Omental fat pad (tissue), 4 donors: ENCODE data around the gene TRIM8. TPM values are rescaled to one million over a fixed set of nuclear protein-coding genes. Genes with fewer than 3 reads are reported as not detected.

Experiments
- ATAC-seq: fragments of 150-250 bp; one replicate; pipeline ENCODE4 v1.9.1; 2016; ENCODE audit warnings: mild to moderate bottlenecking, moderate library complexity; ENCODE audit not compliant: low FRiP score
- DNase-seq: peaks from one replicate; pipeline ENCODE4 v3.0.0-alpha.2; 2019; ENCODE audit warnings: low spot score
- total RNA-seq, 4 donors: library from RNA; depleted of rRNA; stranded (reverse); fragments of >200 nt; gene quantifications; one replicate each; pipeline ENCODE4 v1.1.0, GENCODE V29; 2016
- TF ChIP-seq, protein P1 (sequence below), 3 donors: fragments of 450-650 bp; IDR thresholded peaks; one replicate each; pipeline ENCODE4 v1.5.1; 2016 to 2017; ENCODE audit warnings: antibody characterized with exemption in 3 of 3, mild to moderate bottlenecking in 3 of 3, moderate library complexity in 2 of 3

The TRIM8 gene
- total RNA-seq, 4 donors from 2014 or later, result 58.2 to 121 (median 103) TPM

DNA sequence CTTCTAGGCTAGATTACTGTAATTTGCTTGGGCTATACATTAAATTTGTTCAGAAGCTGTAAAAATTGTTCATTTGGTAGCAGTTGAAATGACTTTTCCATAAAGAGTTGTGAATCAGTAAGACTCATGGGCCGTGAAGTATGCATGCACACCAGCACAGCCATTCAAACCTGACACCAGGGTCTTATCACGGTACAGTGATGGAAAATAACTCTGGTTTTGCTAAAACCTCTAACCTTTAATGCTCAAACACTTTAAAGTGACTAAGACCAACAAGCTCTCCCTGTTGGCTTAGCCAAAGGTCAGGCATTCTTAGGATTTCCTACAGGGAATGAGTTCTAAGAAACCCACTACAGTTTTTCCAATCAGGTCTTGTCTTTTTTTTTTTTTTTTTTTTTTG lies 58.5 kb downstream of the TRIM8 start:
- TF ChIP-seq, protein P1, sequence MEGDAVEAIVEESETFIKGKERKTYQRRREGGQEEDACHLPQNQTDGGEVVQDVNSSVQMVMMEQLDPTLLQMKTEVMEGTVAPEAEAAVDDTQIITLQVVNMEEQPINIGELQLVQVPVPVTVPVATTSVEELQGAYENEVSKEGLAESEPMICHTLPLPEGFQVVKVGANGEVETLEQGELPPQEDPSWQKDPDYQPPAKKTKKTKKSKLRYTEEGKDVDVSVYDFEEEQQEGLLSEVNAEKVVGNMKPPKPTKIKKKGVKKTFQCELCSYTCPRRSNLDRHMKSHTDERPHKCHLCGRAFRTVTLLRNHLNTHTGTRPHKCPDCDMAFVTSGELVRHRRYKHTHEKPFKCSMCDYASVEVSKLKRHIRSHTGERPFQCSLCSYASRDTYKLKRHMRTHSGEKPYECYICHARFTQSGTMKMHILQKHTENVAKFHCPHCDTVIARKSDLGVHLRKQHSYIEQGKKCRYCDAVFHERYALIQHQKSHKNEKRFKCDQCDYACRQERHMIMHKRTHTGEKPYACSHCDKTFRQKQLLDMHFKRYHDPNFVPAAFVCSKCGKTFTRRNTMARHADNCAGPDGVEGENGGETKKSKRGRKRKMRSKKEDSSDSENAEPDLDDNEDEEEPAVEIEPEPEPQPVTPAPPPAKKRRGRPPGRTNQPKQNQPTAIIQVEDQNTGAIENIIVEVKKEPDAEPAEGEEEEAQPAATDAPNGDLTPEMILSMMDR (IDR thresholded peaks at IDR 0.05), result no peak
- ATAC-seq (no peak), DNase-seq (no peak)

DNA sequence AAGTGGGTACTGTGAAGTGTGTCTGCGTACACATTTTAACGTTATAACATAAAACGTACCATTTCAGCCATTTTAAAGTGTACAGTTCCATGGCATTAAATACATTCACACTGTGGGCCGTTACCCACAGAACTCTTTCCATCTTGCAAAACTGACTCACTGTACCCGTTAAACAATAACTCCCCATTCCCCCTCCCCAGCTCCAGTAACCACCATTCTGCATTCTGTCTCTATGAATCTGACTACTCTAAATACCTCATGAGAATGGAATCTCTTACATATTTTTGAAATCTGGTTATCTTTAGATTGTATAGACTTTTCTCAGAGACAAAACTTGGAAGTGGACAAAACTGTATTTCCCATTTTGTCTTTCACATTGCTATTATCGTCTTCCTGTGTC lies 60.6 kb downstream of the TRIM8 start:
- ATAC-seq (no peak), DNase-seq (no peak)
- TF ChIP-seq, protein P1 (IDR thresholded peaks at IDR 0.05), result no peak

DNA sequence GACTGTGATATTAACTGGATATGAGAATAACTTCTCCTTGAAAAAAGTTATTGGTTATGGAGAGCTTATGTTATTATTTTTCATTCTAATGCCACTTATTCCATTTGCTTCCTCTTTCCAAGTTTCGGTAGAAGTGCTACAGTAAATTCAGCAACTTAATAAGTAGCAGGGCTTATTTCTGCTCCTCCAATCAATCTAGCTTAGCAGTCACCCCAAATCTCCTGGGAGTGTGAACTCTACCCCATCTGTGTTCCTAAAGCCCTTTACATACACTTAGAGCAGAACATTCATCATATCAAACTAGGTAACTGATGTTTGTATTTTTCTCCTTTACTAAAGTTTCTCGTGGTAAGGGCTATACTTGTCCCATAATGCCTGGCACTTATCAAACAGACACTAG lies 61.3 kb downstream of the TRIM8 start:
- TF ChIP-seq, protein P1 (IDR thresholded peaks at IDR 0.05), result no peak
- ATAC-seq, result no peak
- no peak for DNase-seq

Other genes starting within 250 kb of the TRIM8 start
- 10 to 100 TPM; 13.7 to 54.4 (median 28.8) TPM for gene NFKB2, start 248.8 kb upstream of the TRIM8 start, total RNA-seq
- 1 to 10 TPM in 2 of 4 donors, under 1 TPM in 1, not detected in 1; 0.44 to 1.6 (median 1.1) TPM for gene PSD, start 225.7 kb upstream of the TRIM8 start, total RNA-seq
- 10 to 100 TPM; 11.7 to 16.8 (median 15.0) TPM for gene FBXL15, start 223.6 kb upstream of the TRIM8 start, total RNA-seq
- 10 to 100 TPM; 41.1 to 51.6 (median 47.2) TPM for gene CUEDC2, start 211.9 kb upstream of the TRIM8 start, total RNA-seq
- under 1 TPM in 1 of 4 donors, not detected in 3; 0.84 TPM for gene C10orf95, start 192.9 kb upstream of the TRIM8 start, total RNA-seq
- gene ACTR1A, start 141.8 kb upstream of the TRIM8 start, total RNA-seq, result 100 to 1,000 TPM in 3 of 4 donors, 10 to 100 TPM in 1; 81.8 to 117 (median 113) TPM
- 10 to 100 TPM in 1 of 4 donors, 1 to 10 TPM in 3; 3.7 to 10.1 (median 7.1) TPM for gene SUFU, start 140.5 kb upstream of the TRIM8 start, total RNA-seq
- gene ARL3, start 69.9 kb downstream of the TRIM8 start, total RNA-seq, result 1 to 10 TPM; 2.8 to 6.1 (median 3.9) TPM
- gene SFXN2, start 70.2 kb downstream of the TRIM8 start, total RNA-seq, result 1 to 10 TPM; 4.3 to 7.9 (median 5.0) TPM
- 100 to 1,000 TPM; 106 to 214 (median 165) TPM for gene WBP1L, start 99.5 kb downstream of the TRIM8 start, total RNA-seq
- gene CYP17A1, start 192.9 kb downstream of the TRIM8 start, total RNA-seq, result not detected
- gene BORCS7, start 209.8 kb downstream of the TRIM8 start, total RNA-seq, result 10 to 100 TPM; 37.5 to 43.4 (median 40.0) TPM
- gene AS3MT, start 225.0 kb downstream of the TRIM8 start, total RNA-seq, result 1 to 10 TPM; 1.1 to 4.0 (median 1.7) TPM